ENCODE measurements around the gene P4HA2.

The P4HA2 gene

DNA sequence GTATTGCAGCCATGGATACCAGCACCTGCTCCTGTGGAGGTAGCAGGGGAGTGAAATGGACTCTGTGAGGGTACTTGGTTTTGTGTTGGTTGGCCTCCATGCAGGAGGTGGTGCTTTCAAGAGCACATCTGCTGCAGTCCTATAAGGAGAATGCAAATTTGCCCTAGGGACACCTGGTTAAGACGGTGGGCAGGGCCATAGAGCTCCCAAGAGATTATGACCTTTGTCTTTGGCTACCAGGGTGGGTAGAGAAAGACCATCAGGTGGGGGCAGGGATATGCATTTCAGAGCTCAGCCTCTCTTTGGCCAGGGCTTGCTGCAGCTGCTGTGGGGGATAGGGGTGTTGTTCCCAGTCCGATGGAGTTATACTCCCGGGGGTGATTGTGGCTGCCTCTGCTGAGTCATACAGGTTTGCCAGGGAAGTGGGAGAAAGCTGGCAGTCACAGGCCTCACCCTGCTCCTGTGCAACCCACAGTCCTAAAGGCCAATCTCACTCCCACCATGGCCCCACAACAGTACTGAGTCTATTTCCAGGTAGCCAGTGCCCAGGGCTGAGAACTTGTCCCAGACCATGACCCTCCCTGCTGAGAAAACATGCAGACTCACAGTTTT is 15.8 kb upstream of the P4HA2 start:
- no peak for DNase-seq (ENCODE audit: extremely low read depth, insufficient read length)
- H3K36me3 ChIP-seq (ENCODE audit: control insufficient read depth, insufficient read depth, low read length) = no peaks in the 10 kb centered on the region
- no peaks in the 10 kb centered on the region for H3K27me3 ChIP-seq (replicated peaks; ENCODE audit: control insufficient read depth, insufficient read depth, low read length)
- no peak overlapping the region for H3K4me3 ChIP-seq (replicated peaks; ENCODE audit: low read depth, low read length)
- no peak for TF ChIP-seq CTCF (IDR thresholded peaks at IDR 0.05; ENCODE audit: insufficient read depth, low read length, poor library complexity, severe bottlenecking)

DNA sequence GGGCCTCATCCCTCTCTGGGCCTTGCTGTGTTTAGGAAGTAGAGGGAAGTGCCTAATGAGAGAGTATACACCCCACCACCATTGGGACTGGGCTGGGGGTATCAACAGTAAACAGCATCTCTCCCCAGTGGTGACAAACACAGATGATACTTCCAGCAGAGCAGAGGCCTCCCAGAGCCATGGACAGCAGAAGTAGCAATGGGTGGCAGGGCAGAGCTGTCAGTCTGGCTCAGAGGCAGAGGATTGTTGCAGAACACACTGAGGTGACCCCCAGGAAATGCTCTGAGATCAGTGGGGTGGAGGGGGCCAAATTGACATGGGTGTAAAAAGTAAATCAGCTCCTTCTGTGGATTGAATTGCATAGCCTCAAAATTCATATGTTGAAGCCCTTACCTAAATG is 12.1 kb upstream of the P4HA2 start:
- H3K27me3 ChIP-seq (replicated peaks; ENCODE audit: control insufficient read depth, insufficient read depth, low read length) = no peaks in the 10 kb centered on the region
- H3K36me3 ChIP-seq (ENCODE audit: control insufficient read depth, insufficient read depth, low read length) = no peaks in the 10 kb centered on the region
- no peak overlapping the region for H3K4me3 ChIP-seq (replicated peaks; ENCODE audit: low read depth, low read length)
- no peak for TF ChIP-seq CTCF (IDR thresholded peaks at IDR 0.05; ENCODE audit: insufficient read depth, low read length, poor library complexity, severe bottlenecking)
- DNase-seq (ENCODE audit: extremely low read depth, insufficient read length) = no peak

DNA sequence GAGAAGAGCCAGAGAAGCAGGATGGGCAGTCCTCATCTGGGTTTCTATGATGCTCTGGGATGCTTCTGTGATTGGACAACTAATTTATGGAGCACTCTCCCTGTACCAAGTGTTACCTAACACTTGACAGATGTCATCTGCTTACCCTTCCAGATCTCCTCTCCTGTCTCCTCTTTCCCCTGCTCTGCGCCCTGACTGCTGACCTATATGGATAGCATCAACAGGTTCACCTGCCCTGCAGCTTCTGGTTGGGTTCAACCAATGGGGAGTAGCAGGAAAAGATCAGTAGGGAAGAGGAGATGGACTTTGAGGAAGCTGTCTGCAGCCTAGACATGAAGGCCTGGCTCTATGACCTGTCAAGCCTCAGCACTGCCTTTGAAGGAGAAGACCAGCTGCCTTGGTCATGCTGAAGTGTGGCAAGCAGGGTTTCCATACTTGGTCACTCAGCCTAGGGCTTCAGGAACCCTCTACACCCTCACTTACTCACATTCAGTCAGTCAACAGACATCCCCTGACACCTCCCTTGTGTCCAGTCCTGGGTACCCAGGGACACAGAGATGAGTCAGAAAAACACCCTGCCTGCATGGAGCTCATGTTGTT is 11.3 kb upstream of the P4HA2 start:
- no peak overlapping the region for H3K4me3 ChIP-seq (replicated peaks; ENCODE audit: low read depth, low read length)

DNA sequence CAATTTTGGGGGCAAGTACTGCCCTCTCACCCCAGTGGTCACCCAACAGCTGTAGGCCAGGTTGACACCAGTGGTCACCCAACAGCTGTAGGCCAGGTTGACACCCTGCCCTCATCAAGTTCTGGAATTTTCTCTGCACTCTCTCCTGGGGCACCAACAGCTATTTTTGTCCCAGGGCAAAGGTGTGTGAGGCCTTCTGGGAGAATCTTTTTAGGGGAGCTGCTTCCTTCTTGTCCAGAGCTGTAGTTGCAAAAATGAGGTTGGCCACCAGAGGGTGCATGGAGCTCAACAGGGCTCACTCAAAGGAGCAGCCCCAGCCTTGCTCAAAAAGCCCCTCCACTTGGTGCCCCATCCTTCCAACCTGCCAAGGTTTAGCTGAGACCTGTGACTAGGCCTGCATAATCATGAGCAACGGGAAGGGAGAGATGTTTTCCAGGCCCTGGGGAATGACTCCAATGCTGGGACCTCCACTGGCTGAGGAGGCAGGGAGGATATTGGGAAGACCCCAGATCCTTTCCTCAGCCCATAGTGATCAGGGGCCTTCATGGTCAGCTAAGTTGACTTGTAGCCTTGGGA is 10.6 kb upstream of the P4HA2 start:
- Histone ChIP-seq H3K27me3 (replicated peaks; ENCODE audit: control insufficient read depth, insufficient read depth, low read length) (no peaks in the 10 kb centered on the region), H3K4me3 (replicated peaks; ENCODE audit: low read depth, low read length) (no peak overlapping the region), H3K36me3 (ENCODE audit: control insufficient read depth, insufficient read depth, low read length) (no peaks in the 10 kb centered on the region)
- DNase-seq (ENCODE audit: extremely low read depth, insufficient read length) = no peak
- peak; percentile 85 for TF ChIP-seq CTCF (IDR thresholded peaks at IDR 0.05; ENCODE audit: insufficient read depth, low read length, poor library complexity, severe bottlenecking)

More for the DNA sequence above, 11.3 kb upstream of the P4HA2 start:
- no peak for DNase-seq (ENCODE audit: extremely low read depth, insufficient read length)
- Histone ChIP-seq H3K36me3 (ENCODE audit: control insufficient read depth, insufficient read depth, low read length) (no peaks in the 10 kb centered on the region), H3K27me3 (replicated peaks; ENCODE audit: control insufficient read depth, insufficient read depth, low read length) (no peaks in the 10 kb centered on the region)
- no peak for TF ChIP-seq CTCF (IDR thresholded peaks at IDR 0.05; ENCODE audit: insufficient read depth, low read length, poor library complexity, severe bottlenecking)

- no peak for DNase-seq (ENCODE audit: extremely low read depth, insufficient read length)
- no peak overlapping the region for H3K4me3 ChIP-seq (replicated peaks; ENCODE audit: low read depth, low read length)
- H3K27me3 ChIP-seq (replicated peaks; ENCODE audit: control insufficient read depth, insufficient read depth, low read length) = no peaks in the 10 kb centered on the region; the same call in 1 of the 2 replicates
- TF ChIP-seq CTCF (IDR thresholded peaks at IDR 0.05; ENCODE audit: insufficient read depth, low read length, poor library complexity, severe bottlenecking) = no peak
- no peaks in the 10 kb centered on the region for H3K36me3 ChIP-seq (ENCODE audit: control insufficient read depth, insufficient read depth, low read length)
These were observed 10.0 kb upstream of the P4HA2 start for GRCh38 chr5:132237670-132238069.

All from GM06990 (cell line).